Astrocyte (in vitro differentiated cells and primary cell): ENCODE data around the gene AGXT.

Experiments
- EZH2 ChIP-seq: IDR thresholded peaks from 2 replicates; pipeline ENCODE4 v1.6.1; 2012; ENCODE audit warnings: mild to moderate bottlenecking, low read length, inconsistent platforms; ENCODE audit not compliant: insufficient read depth
- TF ChIP-seq, protein P1 (sequence below): IDR thresholded peaks from 2 replicates; pipeline ENCODE4 v1.5.1; 2011; ENCODE audit warnings: low read depth, mild to moderate bottlenecking, inconsistent platforms, low read length, moderate library complexity; ENCODE audit not compliant: insufficient read depth

DNA sequence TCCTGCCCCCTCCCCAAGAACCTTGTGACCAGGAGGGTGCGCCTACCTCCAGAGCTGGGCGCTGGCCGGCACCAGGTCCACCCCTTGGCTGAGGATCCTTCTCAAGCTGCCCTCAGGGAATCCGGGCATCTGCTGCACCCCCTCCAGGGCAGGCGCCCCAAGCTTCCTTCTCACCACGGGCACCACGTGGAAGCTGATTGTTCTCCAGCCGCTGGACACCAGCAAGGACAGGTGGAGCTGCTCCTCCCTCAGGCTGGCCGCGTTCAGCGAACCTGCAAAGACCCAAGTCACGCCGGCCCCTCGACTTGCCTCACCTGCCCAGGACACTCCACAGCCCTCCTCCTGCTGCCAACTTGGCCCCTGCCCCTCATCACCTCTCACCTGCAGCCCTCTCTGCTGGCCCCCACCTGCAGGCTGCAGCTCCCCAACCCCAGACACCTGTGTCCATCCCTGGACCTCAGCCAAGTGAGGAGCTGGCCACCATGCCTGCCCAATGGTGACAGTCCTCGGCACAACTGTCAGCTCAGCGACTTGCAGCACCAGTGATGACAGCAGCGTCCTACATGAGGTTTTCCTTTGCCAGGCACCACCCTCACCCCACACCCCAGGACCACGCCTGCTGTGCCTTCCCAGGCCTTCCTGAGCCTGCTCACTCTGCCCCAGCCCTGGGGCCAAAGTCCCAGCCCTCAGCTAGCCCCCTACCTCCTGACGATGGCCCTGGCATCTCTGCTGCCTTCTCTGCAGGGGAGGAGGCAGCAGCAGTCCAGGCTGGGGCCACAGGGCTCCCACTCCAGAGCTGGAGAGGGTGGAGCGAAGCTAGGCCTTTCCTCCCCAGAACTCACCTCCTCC is 23.1 kb downstream of the AGXT start:
- TF ChIP-seq, protein P1, sequence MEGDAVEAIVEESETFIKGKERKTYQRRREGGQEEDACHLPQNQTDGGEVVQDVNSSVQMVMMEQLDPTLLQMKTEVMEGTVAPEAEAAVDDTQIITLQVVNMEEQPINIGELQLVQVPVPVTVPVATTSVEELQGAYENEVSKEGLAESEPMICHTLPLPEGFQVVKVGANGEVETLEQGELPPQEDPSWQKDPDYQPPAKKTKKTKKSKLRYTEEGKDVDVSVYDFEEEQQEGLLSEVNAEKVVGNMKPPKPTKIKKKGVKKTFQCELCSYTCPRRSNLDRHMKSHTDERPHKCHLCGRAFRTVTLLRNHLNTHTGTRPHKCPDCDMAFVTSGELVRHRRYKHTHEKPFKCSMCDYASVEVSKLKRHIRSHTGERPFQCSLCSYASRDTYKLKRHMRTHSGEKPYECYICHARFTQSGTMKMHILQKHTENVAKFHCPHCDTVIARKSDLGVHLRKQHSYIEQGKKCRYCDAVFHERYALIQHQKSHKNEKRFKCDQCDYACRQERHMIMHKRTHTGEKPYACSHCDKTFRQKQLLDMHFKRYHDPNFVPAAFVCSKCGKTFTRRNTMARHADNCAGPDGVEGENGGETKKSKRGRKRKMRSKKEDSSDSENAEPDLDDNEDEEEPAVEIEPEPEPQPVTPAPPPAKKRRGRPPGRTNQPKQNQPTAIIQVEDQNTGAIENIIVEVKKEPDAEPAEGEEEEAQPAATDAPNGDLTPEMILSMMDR = no peak
- TF ChIP-seq EZH2 = no peak
